Hippocampal formation (tissue), 2 donors: ENCODE measurements around the gene ETNK2.

Experiments used
- DNase-seq, 2 donors: peaks; one replicate each; lab custom pipeline; 2025; lab: John Stamatoyannopoulos, UW

ETNK2 gene

GRCh38 chr1:204176049-204176448 is 24.2 kb upstream of the ETNK2 start:
- DNase-seq: no peak

- no peak for DNase-seq
Observed at GRCh38 chr1:204174958-204175357, 23.1 kb upstream of the ETNK2 start.

- DNase-seq: no peak
Observed at GRCh38 chr1:204172404-204173029, 20.7 kb upstream of the ETNK2 start.

GRCh38 chr1:204171751-204172178 is 19.9 kb upstream of the ETNK2 start:
- no peak for DNase-seq

GRCh38 chr1:204170494-204171155 is 18.8 kb upstream of the ETNK2 start:
- no peak for DNase-seq

- DNase-seq: no peak
Observed at GRCh38 chr1:204169858-204170257, 18.0 kb upstream of the ETNK2 start.

- no peak for DNase-seq
Observed at GRCh38 chr1:204167730-204168129, 15.9 kb upstream of the ETNK2 start.

GRCh38 chr1:204166219-204166618 is 14.4 kb upstream of the ETNK2 start, which contains the start of gene REN:
REN (minus strand) TSS chr1:204166337; CDS start chr1:204166293, 44 bp downstream.
- no peak for DNase-seq

GRCh38 chr1:204162494-204163074 is 10.7 kb upstream of the ETNK2 start:
- peak; percentile 45 to 64 for DNase-seq

- no peak for DNase-seq
Observed at GRCh38 chr1:204161609-204162493, 10.0 kb upstream of the ETNK2 start.

GRCh38 chr1:204157962-204158361 is 6.1 kb upstream of the ETNK2 start:
- DNase-seq: no peak

- no peak for DNase-seq
Observed at GRCh38 chr1:204155881-204156280, 4.0 kb upstream of the ETNK2 start.

- no peak for DNase-seq
Observed at GRCh38 chr1:204154568-204155255, 2.9 kb upstream of the ETNK2 start.

GRCh38 chr1:204153667-204154066 is 1.8 kb upstream of the ETNK2 start:
- no peak for DNase-seq

GRCh38 chr1:204152310-204153044 is 633 bp upstream of the ETNK2 start:
- no peak for DNase-seq

GRCh38 chr1:204150702-204151551 is 917 bp downstream of the ETNK2 start:
- DNase-seq: no peak

- no peak for DNase-seq
Observed at GRCh38 chr1:204149635-204150565, 1.9 kb downstream of the ETNK2 start.

- DNase-seq: no peak
Observed at GRCh38 chr1:204149107-204149506, 2.7 kb downstream of the ETNK2 start.
